ENCODE results near the gene CD22.
"Not testable (repeated sequence)": the region's sequence is repeated elsewhere in the genome, so short reads cannot be mapped to it uniquely, and the experiment has no call there.

The CD22 gene

GRCh38 chr19:35357867-35358573 is 29.0 kb downstream of the CD22 start, which contains the start of gene FFAR3:
TSS of gene FFAR3 (plus strand) at chr19:35358460. CDS start at chr19:35358891, 431 bp downstream.
- no peak for DNase-seq (ENCODE audit: low read depth in 2 of 2, low spot score in 1 of 2)

- DNase-seq (ENCODE audit: low read depth in 2 of 2, low spot score in 1 of 2) = not testable (repeated sequence)
These were observed 29.8 kb downstream of the CD22 start for GRCh38 chr19:35358834-35359233.

- not testable (repeated sequence) for DNase-seq (ENCODE audit: low read depth in 2 of 2, low spot score in 1 of 2)
These were observed 30.4 kb downstream of the CD22 start for GRCh38 chr19:35359395-35359794.

GRCh38 chr19:35360081-35360480 is 31.1 kb downstream of the CD22 start:
- not testable (repeated sequence) for DNase-seq (ENCODE audit: low read depth in 2 of 2, low spot score in 1 of 2)

GRCh38 chr19:35360880-35361420 is 32.0 kb downstream of the CD22 start:
- no peak for DNase-seq (ENCODE audit: low read depth in 2 of 2, low spot score in 1 of 2)

GRCh38 chr19:35362261-35363000 is 33.4 kb downstream of the CD22 start:
- DNase-seq (ENCODE audit: low read depth in 2 of 2, low spot score in 1 of 2) = no peak

GRCh38 chr19:35363001-35363590 is 34.1 kb downstream of the CD22 start:
- DNase-seq (ENCODE audit: low read depth in 2 of 2, low spot score in 1 of 2) = no peak

- no peak for DNase-seq (ENCODE audit: low read depth in 2 of 2, low spot score in 1 of 2)
These were observed 34.9 kb downstream of the CD22 start for GRCh38 chr19:35363711-35364425.

GRCh38 chr19:35365303-35365702 is 36.3 kb downstream of the CD22 start:
- DNase-seq (ENCODE audit: low read depth in 2 of 2, low spot score in 1 of 2) = no peak

- DNase-seq (ENCODE audit: low read depth in 2 of 2, low spot score in 1 of 2) = no peak
These were observed 39.4 kb downstream of the CD22 start for GRCh38 chr19:35368378-35368777.

GRCh38 chr19:35369522-35369921 is 40.5 kb downstream of the CD22 start:
- no peak for DNase-seq (ENCODE audit: low read depth in 2 of 2, low spot score in 1 of 2)

GRCh38 chr19:35370722-35371121 is 41.7 kb downstream of the CD22 start, which contains the start of gene GPR42:
TSS of gene GPR42 (plus strand) at chr19:35371068. CDS start at chr19:35371360, 292 bp downstream.
- no peak for DNase-seq (ENCODE audit: low read depth in 2 of 2, low spot score in 1 of 2)

- DNase-seq (ENCODE audit: low read depth in 2 of 2, low spot score in 1 of 2) = no peak
These were observed 44.5 kb downstream of the CD22 start for GRCh38 chr19:35373492-35373891.

- DNase-seq (ENCODE audit: low read depth in 2 of 2, low spot score in 1 of 2) = not testable (repeated sequence)
These were observed 45.0 kb downstream of the CD22 start for GRCh38 chr19:35374031-35374430.

- no peak for DNase-seq (ENCODE audit: low read depth in 2 of 2, low spot score in 1 of 2)
These were observed 46.7 kb downstream of the CD22 start for GRCh38 chr19:35375505-35376307.

- DNase-seq (ENCODE audit: low read depth in 2 of 2, low spot score in 1 of 2) = no peak
These were observed 48.7 kb downstream of the CD22 start for GRCh38 chr19:35377656-35378055.

GRCh38 chr19:35378356-35378755 is 49.4 kb downstream of the CD22 start:
- no peak for DNase-seq (ENCODE audit: low read depth in 2 of 2, low spot score in 1 of 2)

- not testable (repeated sequence) for DNase-seq (ENCODE audit: low read depth in 2 of 2, low spot score in 1 of 2)
These were observed 50.6 kb downstream of the CD22 start for GRCh38 chr19:35379545-35379944.

- DNase-seq (ENCODE audit: low read depth in 2 of 2, low spot score in 1 of 2) = no peak
These were observed 51.0 kb downstream of the CD22 start for GRCh38 chr19:35379992-35380391.

- DNase-seq (ENCODE audit: low read depth in 2 of 2, low spot score in 1 of 2) = no peak
These were observed 51.6 kb downstream of the CD22 start for GRCh38 chr19:35380450-35381124.
